ENCODE measurements around the gene CHI3L2. TPM values are rescaled to one million over a fixed set of nuclear protein-coding genes. Genes with fewer than 3 reads are reported as not detected.

Gene CHI3L2
- polyA plus RNA-seq, 1 donor from 2014 or later: not detected

DNA sequence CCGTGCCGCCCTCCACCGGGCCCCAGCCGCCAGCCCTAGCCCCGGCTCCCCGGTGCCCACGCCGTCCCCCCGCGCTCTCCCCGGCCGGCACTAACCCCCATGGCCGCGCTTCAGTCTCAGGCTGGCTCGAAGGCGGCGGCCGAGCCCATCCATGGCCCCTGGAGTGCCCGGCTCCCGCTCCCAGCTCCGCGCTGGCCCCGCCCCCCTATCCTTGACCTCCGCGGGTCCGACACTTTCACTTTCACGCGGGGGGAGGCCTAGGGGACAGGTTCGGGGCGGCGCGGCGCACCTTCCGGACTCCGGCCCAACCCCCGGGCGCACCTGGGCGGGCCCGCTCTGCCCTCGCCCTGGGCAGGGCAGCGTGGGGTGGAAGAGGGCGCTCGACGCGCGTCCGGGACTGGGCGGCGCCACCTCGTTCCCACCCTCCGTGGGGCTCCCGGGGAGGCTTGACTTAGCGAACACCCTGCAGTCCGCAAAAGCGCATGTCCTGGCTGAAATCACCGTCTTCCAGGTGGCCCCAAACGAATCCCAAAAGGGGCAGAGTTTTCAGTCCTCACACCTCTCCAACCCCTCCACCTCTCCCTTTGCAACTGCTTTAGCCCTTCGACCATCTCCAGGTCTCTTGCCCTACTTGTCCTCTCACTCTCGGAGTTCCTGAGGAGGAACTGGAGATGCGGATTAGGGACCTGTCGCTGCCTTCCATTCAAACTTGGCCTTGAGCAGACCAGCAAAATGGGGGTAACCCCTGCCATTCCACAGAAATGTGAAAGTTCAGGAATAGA lies 23.1 kb upstream of the CHI3L2 start:
- Histone ChIP-seq H3F3A (ENCODE audit: insufficient read depth, low read length, poor library complexity, severe bottlenecking) (no peaks in the 10 kb centered on the region), H3K9me2 (ENCODE audit: insufficient read depth, low read length) (no peaks in the 10 kb centered on the region), H3K4me3 (ENCODE audit: low read length) (peak overlapping the region; percentile 52), H4K20me1 (ENCODE audit: insufficient read depth) (no peaks in the 10 kb centered on the region), H3K4me2 (ENCODE audit: low read length) (no peak overlapping the region), H3K27ac (ENCODE audit: low read length) (no peak overlapping the region), H2AFZ (ENCODE audit: low read depth, low read length) (no peak overlapping the region), H3K27me3 (ENCODE audit: insufficient read depth, low read depth, low read length) (peaks cover 35% of the 10 kb centered on the region), H3K36me3 (ENCODE audit: insufficient read depth, low read length) (no peaks in the 10 kb centered on the region), H3K9me3 (ENCODE audit: low read length) (no peaks in the 10 kb centered on the region), H3K79me2 (replicated peaks; ENCODE audit: insufficient read depth, low read length) (no peaks in the 10 kb centered on the region), H3K9ac (ENCODE audit: low read length) (no peak overlapping the region)
- TF ChIP-seq SMC3 (conservative IDR thresholded peaks at IDR 0.05; ENCODE audit: poor library complexity) (no peak), POLR2AphosphoS5 (IDR thresholded peaks at IDR 0.05) (no peak), EP300 (conservative IDR thresholded peaks at IDR 0.05; ENCODE audit: poor library complexity, severe bottlenecking) (no peak), TAF1 (IDR thresholded peaks at IDR 0.05; ENCODE audit: low read depth) (no peak), MXI1 (conservative IDR thresholded peaks at IDR 0.05; ENCODE audit: poor library complexity, severe bottlenecking) (no peak), EZH2 (IDR thresholded peaks at IDR 0.05; ENCODE audit: borderline replicate concordance, insufficient read depth, low read length, poor library complexity, severe bottlenecking) (no peak), RAD21 (conservative IDR thresholded peaks at IDR 0.05) (no peak)
- TF ChIP-seq, protein P1, sequence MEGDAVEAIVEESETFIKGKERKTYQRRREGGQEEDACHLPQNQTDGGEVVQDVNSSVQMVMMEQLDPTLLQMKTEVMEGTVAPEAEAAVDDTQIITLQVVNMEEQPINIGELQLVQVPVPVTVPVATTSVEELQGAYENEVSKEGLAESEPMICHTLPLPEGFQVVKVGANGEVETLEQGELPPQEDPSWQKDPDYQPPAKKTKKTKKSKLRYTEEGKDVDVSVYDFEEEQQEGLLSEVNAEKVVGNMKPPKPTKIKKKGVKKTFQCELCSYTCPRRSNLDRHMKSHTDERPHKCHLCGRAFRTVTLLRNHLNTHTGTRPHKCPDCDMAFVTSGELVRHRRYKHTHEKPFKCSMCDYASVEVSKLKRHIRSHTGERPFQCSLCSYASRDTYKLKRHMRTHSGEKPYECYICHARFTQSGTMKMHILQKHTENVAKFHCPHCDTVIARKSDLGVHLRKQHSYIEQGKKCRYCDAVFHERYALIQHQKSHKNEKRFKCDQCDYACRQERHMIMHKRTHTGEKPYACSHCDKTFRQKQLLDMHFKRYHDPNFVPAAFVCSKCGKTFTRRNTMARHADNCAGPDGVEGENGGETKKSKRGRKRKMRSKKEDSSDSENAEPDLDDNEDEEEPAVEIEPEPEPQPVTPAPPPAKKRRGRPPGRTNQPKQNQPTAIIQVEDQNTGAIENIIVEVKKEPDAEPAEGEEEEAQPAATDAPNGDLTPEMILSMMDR (IDR thresholded peaks at IDR 0.05; ENCODE audit: poor library complexity, severe bottlenecking): no peak
- TF ChIP-seq, protein P2, sequence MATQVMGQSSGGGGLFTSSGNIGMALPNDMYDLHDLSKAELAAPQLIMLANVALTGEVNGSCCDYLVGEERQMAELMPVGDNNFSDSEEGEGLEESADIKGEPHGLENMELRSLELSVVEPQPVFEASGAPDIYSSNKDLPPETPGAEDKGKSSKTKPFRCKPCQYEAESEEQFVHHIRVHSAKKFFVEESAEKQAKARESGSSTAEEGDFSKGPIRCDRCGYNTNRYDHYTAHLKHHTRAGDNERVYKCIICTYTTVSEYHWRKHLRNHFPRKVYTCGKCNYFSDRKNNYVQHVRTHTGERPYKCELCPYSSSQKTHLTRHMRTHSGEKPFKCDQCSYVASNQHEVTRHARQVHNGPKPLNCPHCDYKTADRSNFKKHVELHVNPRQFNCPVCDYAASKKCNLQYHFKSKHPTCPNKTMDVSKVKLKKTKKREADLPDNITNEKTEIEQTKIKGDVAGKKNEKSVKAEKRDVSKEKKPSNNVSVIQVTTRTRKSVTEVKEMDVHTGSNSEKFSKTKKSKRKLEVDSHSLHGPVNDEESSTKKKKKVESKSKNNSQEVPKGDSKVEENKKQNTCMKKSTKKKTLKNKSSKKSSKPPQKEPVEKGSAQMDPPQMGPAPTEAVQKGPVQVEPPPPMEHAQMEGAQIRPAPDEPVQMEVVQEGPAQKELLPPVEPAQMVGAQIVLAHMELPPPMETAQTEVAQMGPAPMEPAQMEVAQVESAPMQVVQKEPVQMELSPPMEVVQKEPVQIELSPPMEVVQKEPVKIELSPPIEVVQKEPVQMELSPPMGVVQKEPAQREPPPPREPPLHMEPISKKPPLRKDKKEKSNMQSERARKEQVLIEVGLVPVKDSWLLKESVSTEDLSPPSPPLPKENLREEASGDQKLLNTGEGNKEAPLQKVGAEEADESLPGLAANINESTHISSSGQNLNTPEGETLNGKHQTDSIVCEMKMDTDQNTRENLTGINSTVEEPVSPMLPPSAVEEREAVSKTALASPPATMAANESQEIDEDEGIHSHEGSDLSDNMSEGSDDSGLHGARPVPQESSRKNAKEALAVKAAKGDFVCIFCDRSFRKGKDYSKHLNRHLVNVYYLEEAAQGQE (IDR thresholded peaks at IDR 0.05; ENCODE audit: borderline replicate concordance): no peak

DNA sequence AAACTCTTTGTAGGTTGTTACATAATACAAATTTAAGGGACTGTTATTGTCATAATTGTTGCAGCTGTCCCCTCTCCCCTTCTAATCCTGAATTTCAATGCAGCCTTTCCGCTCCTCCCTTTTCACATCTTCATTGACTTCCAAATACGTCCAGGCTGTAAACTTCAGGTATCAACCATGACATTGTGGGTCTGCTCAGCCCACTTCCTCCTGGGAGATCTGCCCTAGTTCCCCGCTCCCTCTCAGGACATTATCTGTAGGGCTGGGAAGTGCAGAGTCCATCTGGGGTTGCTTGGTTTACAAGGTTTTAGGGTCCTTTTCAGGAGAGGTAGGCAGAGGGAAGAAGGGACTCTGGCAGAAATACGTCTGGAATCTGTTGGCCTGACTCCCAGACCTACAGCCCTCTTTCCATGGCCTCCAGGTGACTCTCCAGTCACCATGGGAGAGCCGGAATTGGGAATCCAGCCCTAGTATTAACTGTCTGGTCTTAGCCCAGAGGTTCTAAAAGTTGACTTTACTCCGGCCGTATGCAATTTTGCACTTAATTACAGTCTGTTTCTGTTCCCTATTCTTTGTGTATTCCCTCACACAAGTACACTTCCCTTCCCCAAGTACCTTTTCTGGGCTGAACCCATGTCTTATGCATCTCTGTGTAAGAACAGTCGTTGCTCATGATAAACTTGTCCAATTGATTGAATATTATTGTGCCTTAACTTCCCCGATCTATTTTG lies 22.4 kb upstream of the CHI3L2 start:
- TF ChIP-seq RAD21 (conservative IDR thresholded peaks at IDR 0.05) (no peak), POLR2AphosphoS5 (IDR thresholded peaks at IDR 0.05) (no peak), EZH2 (IDR thresholded peaks at IDR 0.05; ENCODE audit: borderline replicate concordance, insufficient read depth, low read length, poor library complexity, severe bottlenecking) (no peak), SMC3 (conservative IDR thresholded peaks at IDR 0.05; ENCODE audit: poor library complexity) (no peak), MXI1 (conservative IDR thresholded peaks at IDR 0.05; ENCODE audit: poor library complexity, severe bottlenecking) (no peak), TAF1 (IDR thresholded peaks at IDR 0.05; ENCODE audit: low read depth) (no peak), EP300 (conservative IDR thresholded peaks at IDR 0.05; ENCODE audit: poor library complexity, severe bottlenecking) (no peak)
- TF ChIP-seq, protein P1 (IDR thresholded peaks at IDR 0.05; ENCODE audit: poor library complexity, severe bottlenecking): no peak
- TF ChIP-seq, protein P2 (IDR thresholded peaks at IDR 0.05; ENCODE audit: borderline replicate concordance): no peak
- Histone ChIP-seq H3K27ac (ENCODE audit: low read length) (no peak overlapping the region), H2AFZ (ENCODE audit: low read depth, low read length) (no peak overlapping the region), H3F3A (ENCODE audit: insufficient read depth, low read length, poor library complexity, severe bottlenecking) (no peaks in the 10 kb centered on the region), H3K4me3 (ENCODE audit: low read length) (no peak overlapping the region), H3K36me3 (ENCODE audit: insufficient read depth, low read length) (no peaks in the 10 kb centered on the region), H3K4me2 (ENCODE audit: low read length) (no peak overlapping the region), H4K20me1 (ENCODE audit: insufficient read depth) (no peaks in the 10 kb centered on the region), H3K9me3 (ENCODE audit: low read length) (no peaks in the 10 kb centered on the region), H3K9ac (ENCODE audit: low read length) (no peak overlapping the region), H3K9me2 (ENCODE audit: insufficient read depth, low read length) (no peaks in the 10 kb centered on the region), H3K27me3 (ENCODE audit: insufficient read depth, low read depth, low read length) (peaks cover 35% of the 10 kb centered on the region), H3K79me2 (replicated peaks; ENCODE audit: insufficient read depth, low read length) (no peaks in the 10 kb centered on the region)
